ENCODE data around the gene SSR1. TPM values are rescaled to one million over a fixed set of nuclear protein-coding genes. Genes with fewer than 3 reads are reported as not detected.

SSR1 gene
- total RNA-seq, 3 donors from 2014 or later (not counting 1 experiment from before 2014, with no cell fraction given) = 82.8 to 97.6 (median 93.1) TPM

GRCh38 chr6:7300926-7301325 is 12.1 kb downstream of the SSR1 start:
- peaks cover 16% of the 10 kb centered on the region for H3K36me3 Mint-ChIP-seq
- peaks cover 25 to 38% of the 10 kb centered on the region in 2 donors for H3K4me1 Mint-ChIP-seq
- ATAC-seq (no peak), DNase-seq (no peak)
- no peak overlapping the region for H3K4me3 ChIP-seq (ENCODE audit: low read length)
- intact Hi-C loops (cut with micrococcal nuclease) = no loop called here
- peaks cover 88% of the 10 kb centered on the region for H3K36me3 ChIP-seq (ENCODE audit: control insufficient read depth, insufficient read depth, low read length)
- no peaks in the 10 kb centered on the region for H3K4me1 ChIP-seq (ENCODE audit: control insufficient read depth, insufficient read depth, low read length)
- no peak for TF ChIP-seq CTCF (IDR thresholded peaks at IDR 0.05)
- H3K27me3 ChIP-seq (ENCODE audit: control insufficient read depth, insufficient read depth, low read length) = no peaks in the 10 kb centered on the region
- H3K4me3 Mint-ChIP-seq = no peak overlapping the region
- no peaks in the 10 kb centered on the region for H3K27me3 Mint-ChIP-seq (ENCODE audit: low read depth in 2 of 2)
- no peak overlapping the region for H3K27ac ChIP-seq (ENCODE audit: low read length)
- no peaks in the 10 kb centered on the region for H3K9me3 ChIP-seq (ENCODE audit: control insufficient read depth, insufficient read depth, low read length)
- WGBS (ENCODE audit: insufficient coverage) = 93% methylated on average over 5 of the region's 5 CpGs
- peak overlapping the region; percentile 16 to 47 for H3K27ac Mint-ChIP-seq
- no peaks in the 10 kb centered on the region for H3K9me3 Mint-ChIP-seq

- Mint-ChIP-seq H3K27me3 (ENCODE audit: low read depth in 2 of 2) (no peaks in the 10 kb centered on the region), H3K4me3 (no peak overlapping the region), H3K9me3 (no peaks in the 10 kb centered on the region), H3K27ac (peak overlapping the region in 1 of 2 donors; percentile 24), H3K4me1 (peaks cover 13 to 27% of the 10 kb centered on the region in 2 donors), H3K36me3 (peaks cover 16% of the 10 kb centered on the region)
- Histone ChIP-seq H3K36me3 (ENCODE audit: control insufficient read depth, insufficient read depth, low read length) (peaks cover 88% of the 10 kb centered on the region), H3K27me3 (ENCODE audit: control insufficient read depth, insufficient read depth, low read length) (no peaks in the 10 kb centered on the region), H3K27ac (ENCODE audit: low read length) (no peak overlapping the region), H3K4me3 (ENCODE audit: low read length) (no peak overlapping the region), H3K4me1 (ENCODE audit: control insufficient read depth, insufficient read depth, low read length) (no peaks in the 10 kb centered on the region), H3K9me3 (ENCODE audit: control insufficient read depth, insufficient read depth, low read length) (no peaks in the 10 kb centered on the region)
- intact Hi-C loops (cut with micrococcal nuclease) = no loop called here
- ATAC-seq = no peak
- WGBS (ENCODE audit: insufficient coverage) = no CpG with 5 or more reads among the region's 1 CpG
- DNase-seq = no peak
- no peak for TF ChIP-seq CTCF (IDR thresholded peaks at IDR 0.05)
These were observed 14.9 kb downstream of the SSR1 start for GRCh38 chr6:7298113-7298512.

- intact Hi-C loops (cut with micrococcal nuclease) = no loop called here
- Histone ChIP-seq H3K9me3 (ENCODE audit: control insufficient read depth, insufficient read depth, low read length) (no peaks in the 10 kb centered on the region), H3K27ac (ENCODE audit: low read length) (no peak overlapping the region), H3K27me3 (ENCODE audit: control insufficient read depth, insufficient read depth, low read length) (no peaks in the 10 kb centered on the region), H3K4me3 (ENCODE audit: low read length) (no peak overlapping the region), H3K4me1 (ENCODE audit: control insufficient read depth, insufficient read depth, low read length) (no peaks in the 10 kb centered on the region), H3K36me3 (ENCODE audit: control insufficient read depth, insufficient read depth, low read length) (peaks cover 88% of the 10 kb centered on the region)
- Mint-ChIP-seq H3K27me3 (ENCODE audit: low read depth in 2 of 2) (no peaks in the 10 kb centered on the region), H3K9me3 (no peaks in the 10 kb centered on the region), H3K4me1 (peaks cover 10 to 24% of the 10 kb centered on the region in 2 donors), H3K36me3 (peaks cover 21% of the 10 kb centered on the region), H3K4me3 (no peak overlapping the region), H3K27ac (no peak overlapping the region)
- DNase-seq (no peak), ATAC-seq (no peak)
- WGBS (ENCODE audit: insufficient coverage) = 100% methylated on average over 1 of the region's 2 CpGs
- TF ChIP-seq CTCF (IDR thresholded peaks at IDR 0.05) = no peak
These were observed 16.4 kb downstream of the SSR1 start for GRCh38 chr6:7296602-7297001.

GRCh38 chr6:7295916-7296315 is 17.1 kb downstream of the SSR1 start:
- peaks cover 88% of the 10 kb centered on the region for H3K36me3 ChIP-seq (ENCODE audit: control insufficient read depth, insufficient read depth, low read length)
- H3K9me3 Mint-ChIP-seq = no peaks in the 10 kb centered on the region
- intact Hi-C loops (cut with micrococcal nuclease) = no loop called here
- no peaks in the 10 kb centered on the region for H3K27me3 Mint-ChIP-seq (ENCODE audit: low read depth in 2 of 2)
- no peaks in the 10 kb centered on the region for H3K27me3 ChIP-seq (ENCODE audit: control insufficient read depth, insufficient read depth, low read length)
- H3K9me3 ChIP-seq (ENCODE audit: control insufficient read depth, insufficient read depth, low read length) = no peaks in the 10 kb centered on the region
- 95% methylated on average over 2 of the region's 3 CpGs for WGBS (ENCODE audit: insufficient coverage)
- peaks cover 3 to 17% of the 10 kb centered on the region in 2 donors for H3K4me1 Mint-ChIP-seq
- peaks cover 14% of the 10 kb centered on the region for H3K36me3 Mint-ChIP-seq
- no peak for TF ChIP-seq CTCF (IDR thresholded peaks at IDR 0.05)
- no peak overlapping the region for H3K4me3 Mint-ChIP-seq
- no peaks in the 10 kb centered on the region for H3K4me1 ChIP-seq (ENCODE audit: control insufficient read depth, insufficient read depth, low read length)
- H3K27ac ChIP-seq (ENCODE audit: low read length) = no peak overlapping the region
- ATAC-seq = no peak
- H3K4me3 ChIP-seq (ENCODE audit: low read length) = no peak overlapping the region
- DNase-seq = no peak
- H3K27ac Mint-ChIP-seq = peak overlapping the region in 1 of 2 donors; percentile 21

All from natural killer cell (primary cell).